Measurements from ENCODE around the gene FBXO8.
"Not testable (repeated sequence)": the region's sequence is repeated elsewhere in the genome, so short reads cannot be mapped to it uniquely, and the experiment has no call there.

FBXO8 gene

GRCh38 chr4:174282836-174283506 lies 496 bp downstream of the FBXO8 start:
- DNase-seq (ENCODE audit: low read depth in 2 of 2), result peak; percentile 32

- DNase-seq (ENCODE audit: low read depth in 2 of 2), result no peak
These were observed 1.6 kb downstream of the FBXO8 start for GRCh38 chr4:174281901-174282300.

- DNase-seq (ENCODE audit: low read depth in 2 of 2), result no peak
These were observed 2.2 kb downstream of the FBXO8 start for GRCh38 chr4:174281182-174281737.

GRCh38 chr4:174279433-174280155 lies 3.9 kb downstream of the FBXO8 start:
- DNase-seq (ENCODE audit: low read depth in 2 of 2), result no peak

GRCh38 chr4:174278467-174278866 lies 5.0 kb downstream of the FBXO8 start:
- no peak for DNase-seq (ENCODE audit: low read depth in 2 of 2)

- no peak for DNase-seq (ENCODE audit: low read depth in 2 of 2)
These were observed 6.0 kb downstream of the FBXO8 start for GRCh38 chr4:174277433-174277832.

GRCh38 chr4:174275101-174275500 lies 8.4 kb downstream of the FBXO8 start:
- DNase-seq (ENCODE audit: low read depth in 2 of 2), result no peak

- DNase-seq (ENCODE audit: low read depth in 2 of 2), result no peak
These were observed 9.0 kb downstream of the FBXO8 start for GRCh38 chr4:174274436-174274835.

- no peak for DNase-seq (ENCODE audit: low read depth in 2 of 2)
These were observed 9.5 kb downstream of the FBXO8 start for GRCh38 chr4:174273930-174274329.

- no peak for DNase-seq (ENCODE audit: low read depth in 2 of 2)
These were observed 17.1 kb downstream of the FBXO8 start for GRCh38 chr4:174266416-174266815.

GRCh38 chr4:174265916-174266315 lies 17.6 kb downstream of the FBXO8 start:
- no peak for DNase-seq (ENCODE audit: low read depth in 2 of 2)

GRCh38 chr4:174263445-174263736 lies 20.1 kb downstream of the FBXO8 start:
- DNase-seq (ENCODE audit: low read depth in 2 of 2), result no peak

GRCh38 chr4:174262624-174263444 lies 20.6 kb downstream of the FBXO8 start:
- DNase-seq (ENCODE audit: low read depth in 2 of 2), result no peak

GRCh38 chr4:174261432-174261831 lies 22.0 kb downstream of the FBXO8 start:
- DNase-seq (ENCODE audit: low read depth in 2 of 2), result not testable (repeated sequence)

- DNase-seq (ENCODE audit: low read depth in 2 of 2), result no peak
These were observed 23.4 kb downstream of the FBXO8 start for GRCh38 chr4:174260099-174260498.

- DNase-seq (ENCODE audit: low read depth in 2 of 2), result no peak
These were observed 23.9 kb downstream of the FBXO8 start for GRCh38 chr4:174259580-174259979.

GRCh38 chr4:174256277-174256713 lies 27.2 kb downstream of the FBXO8 start:
- DNase-seq (ENCODE audit: low read depth in 2 of 2), result no peak

- no peak for DNase-seq (ENCODE audit: low read depth in 2 of 2)
These were observed 27.7 kb downstream of the FBXO8 start for GRCh38 chr4:174255786-174256185.

- DNase-seq (ENCODE audit: low read depth in 2 of 2), result no peak
These were observed 28.1 kb downstream of the FBXO8 start for GRCh38 chr4:174255374-174255773.

GRCh38 chr4:174254613-174255012 lies 28.9 kb downstream of the FBXO8 start:
- no peak for DNase-seq (ENCODE audit: low read depth in 2 of 2)

- no peak for DNase-seq (ENCODE audit: low read depth in 2 of 2)
These were observed 31.1 kb downstream of the FBXO8 start for GRCh38 chr4:174252412-174252811.

GRCh38 chr4:174248407-174248806 lies 35.1 kb downstream of the FBXO8 start:
- DNase-seq (ENCODE audit: low read depth in 2 of 2), result no peak

All from stimulated activated CD4-positive, alpha-beta T cell treated with anti-CD3 and anti-CD28 coated beads, Interleukin-1b, Interleukin-23, amount 100 ng/mL, for 1 hour (primary cell).